ENCODE measurements around the gene NEDD8.

NEDD8 gene

DNA sequence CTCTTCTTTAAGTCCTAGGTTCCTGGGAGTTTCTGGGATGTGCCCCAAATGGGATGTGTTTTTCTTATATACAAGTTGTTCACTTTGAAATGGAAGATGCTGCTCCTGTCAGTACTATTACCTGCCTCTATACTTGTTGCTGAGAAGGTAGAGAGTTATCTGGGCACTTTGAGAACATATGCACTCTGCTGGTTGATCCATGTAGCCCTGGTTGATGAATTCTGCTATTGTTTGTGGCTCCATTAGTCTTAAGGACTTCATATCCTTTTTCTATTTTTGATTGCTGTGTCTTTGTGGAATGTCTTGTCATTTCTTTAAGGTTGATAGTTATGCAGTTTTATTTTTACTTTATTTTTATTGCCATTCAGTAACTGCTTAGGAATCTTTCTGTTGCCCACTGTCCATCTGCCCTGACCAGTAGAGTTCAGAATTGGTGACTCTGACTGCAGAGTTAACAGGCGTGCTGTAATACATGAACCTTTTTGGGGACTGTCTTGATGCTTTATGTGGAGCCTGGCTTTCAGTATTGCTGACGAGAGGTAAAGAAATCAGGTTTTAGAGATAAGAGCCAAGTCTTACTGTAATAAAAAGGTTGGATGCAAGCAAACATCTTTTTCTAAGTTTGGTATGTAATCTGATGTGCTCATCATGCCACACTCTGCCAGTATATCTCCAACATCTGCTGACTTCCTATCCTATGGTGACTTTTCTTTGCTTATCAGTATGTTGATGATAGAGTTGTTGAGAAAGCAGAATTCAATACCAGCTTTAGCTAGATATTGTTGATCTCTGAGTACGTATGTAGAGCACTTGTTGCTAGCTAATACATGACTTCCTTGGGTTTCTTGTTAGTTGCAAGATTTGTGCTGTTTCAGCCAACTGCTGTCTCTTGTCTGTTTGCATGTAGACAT, 2.2 kb upstream of the NEDD8 start:
- TF ChIP-seq, protein P1, sequence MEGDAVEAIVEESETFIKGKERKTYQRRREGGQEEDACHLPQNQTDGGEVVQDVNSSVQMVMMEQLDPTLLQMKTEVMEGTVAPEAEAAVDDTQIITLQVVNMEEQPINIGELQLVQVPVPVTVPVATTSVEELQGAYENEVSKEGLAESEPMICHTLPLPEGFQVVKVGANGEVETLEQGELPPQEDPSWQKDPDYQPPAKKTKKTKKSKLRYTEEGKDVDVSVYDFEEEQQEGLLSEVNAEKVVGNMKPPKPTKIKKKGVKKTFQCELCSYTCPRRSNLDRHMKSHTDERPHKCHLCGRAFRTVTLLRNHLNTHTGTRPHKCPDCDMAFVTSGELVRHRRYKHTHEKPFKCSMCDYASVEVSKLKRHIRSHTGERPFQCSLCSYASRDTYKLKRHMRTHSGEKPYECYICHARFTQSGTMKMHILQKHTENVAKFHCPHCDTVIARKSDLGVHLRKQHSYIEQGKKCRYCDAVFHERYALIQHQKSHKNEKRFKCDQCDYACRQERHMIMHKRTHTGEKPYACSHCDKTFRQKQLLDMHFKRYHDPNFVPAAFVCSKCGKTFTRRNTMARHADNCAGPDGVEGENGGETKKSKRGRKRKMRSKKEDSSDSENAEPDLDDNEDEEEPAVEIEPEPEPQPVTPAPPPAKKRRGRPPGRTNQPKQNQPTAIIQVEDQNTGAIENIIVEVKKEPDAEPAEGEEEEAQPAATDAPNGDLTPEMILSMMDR (IDR thresholded peaks at IDR 0.05; ENCODE audit: low read depth, low read length): no peak
- no peak overlapping the region for H3K4me3 ChIP-seq (ENCODE audit: low read depth, low read length)
- DNase-seq (ENCODE audit: low read depth, low spot score): no peak
- in situ Hi-C loops (cut with HindIII; ENCODE audit: low sequenced_read_pairs): no loop called here

DNA sequence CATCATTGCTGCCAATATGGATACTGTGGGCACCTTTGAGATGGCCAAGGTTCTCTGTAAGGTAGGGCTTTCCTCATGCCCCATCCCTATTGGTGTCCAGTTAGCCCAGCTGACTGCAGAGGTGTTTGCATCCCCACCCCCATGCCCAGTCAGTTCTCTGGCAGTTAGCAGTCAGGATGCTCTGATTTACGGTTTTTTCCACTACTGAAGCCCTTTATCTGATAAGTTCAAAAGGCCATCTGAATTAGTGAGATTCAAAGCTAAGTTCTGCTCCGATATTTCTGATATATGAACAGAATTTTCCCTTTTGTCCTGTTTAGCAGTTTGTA, 1.3 kb upstream of the NEDD8 start:
- in situ Hi-C loops (cut with HindIII; ENCODE audit: low sequenced_read_pairs): no loop called here
- DNase-seq (ENCODE audit: low read depth, low spot score): no peak
- TF ChIP-seq, protein P1 (IDR thresholded peaks at IDR 0.05; ENCODE audit: low read depth, low read length): no peak

DNA sequence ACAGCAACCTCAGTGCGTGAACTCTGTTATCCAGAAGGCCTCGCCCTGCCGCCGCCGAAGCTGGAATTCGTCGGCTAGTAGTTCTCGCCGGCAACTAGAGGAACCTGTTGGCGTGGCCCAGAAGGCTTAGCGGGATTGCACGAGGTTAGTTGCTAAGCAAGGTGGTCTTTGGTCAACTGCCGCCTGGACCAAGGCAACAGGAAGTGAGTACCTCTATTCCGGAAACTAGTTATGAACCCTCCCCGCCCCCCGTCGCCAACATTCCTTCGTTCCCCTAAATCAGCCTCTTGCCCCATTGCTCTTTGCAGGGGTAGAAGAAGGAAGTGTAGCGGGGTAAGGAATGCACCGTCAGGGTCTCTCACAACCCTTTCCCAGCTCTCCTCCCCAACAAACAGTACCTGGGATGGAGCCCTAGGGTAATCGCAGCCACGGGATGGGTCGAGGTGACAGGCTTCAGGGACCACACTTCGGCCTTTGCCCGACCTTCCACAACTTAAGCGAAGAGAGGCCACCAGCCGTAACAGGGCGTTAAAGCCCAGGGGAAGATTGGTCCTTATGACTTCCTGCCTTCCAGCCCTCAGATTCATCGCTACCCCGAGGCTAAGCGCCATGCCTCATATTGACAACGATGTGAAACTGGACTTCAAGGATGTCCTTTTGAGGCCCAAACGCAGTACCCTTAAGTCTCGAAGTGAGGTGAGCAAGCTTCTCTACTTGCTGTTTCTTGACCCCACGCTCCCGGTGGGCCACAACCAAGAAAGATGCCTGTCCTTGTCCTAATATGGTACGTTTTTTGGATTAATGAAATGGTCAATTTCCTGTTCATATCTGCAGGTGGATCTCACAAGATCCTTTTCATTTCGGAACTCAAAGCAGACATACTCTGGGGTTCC, 724 bp upstream of the NEDD8 start, which contains the start of gene GMPR2:
Gene GMPR2, plus strand, starts transcription at position 285 of the 893 bp plus-strand sequence. Its CDS starts 325 bp downstream, at position 610.
- in situ Hi-C loops (cut with HindIII; ENCODE audit: low sequenced_read_pairs): no loop called here
- no peak for DNase-seq (ENCODE audit: low read depth, low spot score)
- TF ChIP-seq, protein P1 (IDR thresholded peaks at IDR 0.05; ENCODE audit: low read depth, low read length): no peak
- H3K4me3 ChIP-seq (ENCODE audit: low read depth, low read length): peak within 1 kb of the TSS; percentile 81

More for the DNA sequence above, 1.3 kb upstream of the NEDD8 start:
- H3K4me3 ChIP-seq (ENCODE audit: low read depth, low read length): peak overlapping the region; percentile 81

DNA sequence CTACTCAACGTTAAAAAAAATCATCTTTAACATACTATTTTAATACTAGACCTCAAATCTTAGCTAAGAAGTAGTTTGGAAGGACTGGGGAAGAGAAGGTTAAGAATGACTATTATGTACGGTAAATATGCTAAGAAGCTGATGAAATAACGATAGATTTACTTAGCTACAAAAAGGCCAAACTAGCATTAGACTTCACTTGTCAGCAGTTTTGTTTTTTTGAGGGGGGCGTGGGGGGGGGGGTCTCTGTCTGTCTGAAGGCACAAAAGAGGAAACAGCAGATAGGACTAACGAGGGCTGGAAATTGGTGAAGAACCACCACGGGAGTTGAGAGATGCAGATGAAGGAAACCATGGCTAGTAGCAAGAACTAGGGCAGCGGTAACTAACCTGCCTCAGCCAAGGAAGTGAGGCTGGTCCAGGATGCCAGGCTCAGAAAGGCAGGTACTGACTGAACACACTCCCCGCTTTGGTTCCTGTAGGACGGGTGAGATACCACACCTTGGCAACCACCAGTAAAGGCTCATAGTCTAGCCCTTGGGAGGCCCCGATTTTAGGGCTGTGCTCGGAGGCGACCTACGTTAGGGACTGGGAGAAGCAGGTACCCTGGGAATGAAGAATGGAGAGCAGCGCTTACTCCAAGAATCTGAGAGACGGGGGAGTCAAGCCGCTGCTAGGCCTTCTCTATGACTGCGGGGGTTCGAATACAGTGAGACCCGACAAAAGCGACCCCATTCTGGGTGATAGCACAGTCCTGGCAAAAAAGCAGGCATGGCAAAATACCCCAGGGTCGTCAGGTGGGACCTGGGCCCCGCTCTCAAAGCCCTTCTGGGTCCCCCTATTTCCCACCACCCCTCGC, 675 bp downstream of the NEDD8 start:
- peak overlapping the region; percentile 81 for H3K4me3 ChIP-seq (ENCODE audit: low read depth, low read length)
- DNase-seq (ENCODE audit: low read depth, low spot score): no peak
- TF ChIP-seq, protein P1 (IDR thresholded peaks at IDR 0.05; ENCODE audit: low read depth, low read length): no peak
- in situ Hi-C loops (cut with HindIII; ENCODE audit: low sequenced_read_pairs): no loop called here

DNA sequence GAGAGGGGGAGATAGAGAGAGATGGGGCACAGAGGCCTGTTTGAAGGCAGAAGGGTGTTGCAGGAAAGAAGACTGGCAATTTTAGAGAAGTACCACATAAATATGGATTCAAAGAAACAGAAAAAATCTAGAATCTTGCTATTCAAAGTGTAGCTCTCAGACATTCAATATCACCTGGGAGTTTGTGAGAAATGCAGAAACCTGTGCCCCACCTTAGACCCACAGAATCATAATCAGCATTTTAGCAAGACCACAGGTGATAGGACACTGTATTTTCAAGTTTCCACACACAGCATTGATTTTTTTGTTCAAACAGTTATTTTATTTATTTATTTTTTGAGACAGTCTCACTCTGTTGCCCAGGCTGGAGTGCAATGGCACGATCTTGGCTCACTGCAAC, 3.3 kb downstream of the NEDD8 start:
- H3K4me3 ChIP-seq (ENCODE audit: low read depth, low read length): no peak overlapping the region
- in situ Hi-C loops (cut with HindIII; ENCODE audit: low sequenced_read_pairs): no loop called here
- no peak for DNase-seq (ENCODE audit: low read depth, low spot score)
- TF ChIP-seq, protein P1 (IDR thresholded peaks at IDR 0.05; ENCODE audit: low read depth, low read length): no peak

DNA sequence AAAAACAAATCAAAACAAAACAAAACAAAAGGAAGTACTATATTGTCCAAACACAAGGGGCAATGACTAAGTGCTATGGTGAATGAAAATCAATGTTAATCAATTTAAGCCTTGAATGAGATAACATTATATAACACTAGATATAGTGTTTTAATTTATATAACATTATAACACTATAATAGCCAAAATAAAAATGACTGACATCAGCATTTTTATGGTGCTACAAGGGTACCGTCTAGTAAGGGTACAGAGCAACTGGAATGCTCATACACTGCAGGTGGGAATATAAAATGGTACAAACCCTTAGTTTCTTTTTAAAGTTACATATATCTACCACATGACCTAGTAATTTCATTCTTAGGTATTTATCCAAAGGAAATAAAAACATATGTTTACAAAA, 5.7 kb downstream of the NEDD8 start:
- no peak overlapping the region for H3K4me3 ChIP-seq (ENCODE audit: low read depth, low read length)
- in situ Hi-C loops (cut with HindIII; ENCODE audit: low sequenced_read_pairs): no loop called here
- TF ChIP-seq, protein P1 (IDR thresholded peaks at IDR 0.05; ENCODE audit: low read depth, low read length): no peak
- no peak for DNase-seq (ENCODE audit: low read depth, low spot score)

All from astrocyte of the spinal cord (primary cell).